H4 (cell line): ENCODE measurements around the gene CDH16. TPM values are rescaled to one million over a fixed set of nuclear protein-coding genes. Genes with fewer than 3 reads are reported as not detected.

Experiments
- DNase-seq: peaks from one replicate; pipeline ENCODE4 v3.0.0-alpha.2; 2015; ENCODE audit warnings: low spot score
- total RNA-seq: library from RNA; depleted of rRNA; stranded (reverse); fragments of >200 nt; shearing (Covaris generic); gene quantifications from 2 replicates; pipeline ENCODE4 v1.2.3, GENCODE V29; 2014

Gene CDH16
- total RNA-seq, 1 experiment from 2014 or later, result not detected

DNA sequence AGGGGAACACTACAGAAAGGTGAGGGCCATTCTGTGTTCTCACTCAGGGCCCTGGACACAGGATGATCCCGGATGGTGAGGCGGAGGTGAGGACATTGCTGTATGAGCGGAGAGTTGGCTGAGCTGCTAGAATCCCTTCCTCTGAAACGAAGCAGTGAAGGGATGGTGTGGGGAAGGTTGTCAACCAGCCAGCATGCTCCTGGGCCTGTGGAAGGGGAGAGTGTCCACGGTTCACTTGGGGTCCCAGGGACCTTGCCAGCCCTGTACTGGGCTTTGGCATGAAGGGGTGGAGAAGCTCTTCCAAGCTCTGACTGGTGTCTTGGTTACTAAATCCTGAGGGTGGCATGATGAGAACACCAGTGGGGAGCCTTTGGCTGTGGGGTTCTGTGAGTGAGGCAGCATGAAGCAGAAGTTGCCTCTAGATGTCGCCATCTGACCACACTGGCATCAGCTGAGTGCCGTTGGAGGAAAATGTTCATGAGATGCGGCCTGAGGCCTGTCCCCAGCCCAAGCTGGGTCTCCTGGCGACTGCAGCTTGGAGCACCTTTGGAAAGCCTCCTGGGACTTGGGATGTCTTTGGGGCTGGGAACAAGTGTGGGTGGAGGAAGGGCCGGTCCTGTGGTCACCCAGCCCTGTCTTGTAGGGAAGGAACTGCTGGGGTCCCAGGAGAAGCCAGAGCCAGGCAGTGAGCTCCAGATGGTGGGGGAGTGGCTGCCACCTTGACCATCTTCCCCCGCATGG lies 23.6 kb downstream of the CDH16 start:
- DNase-seq, result peak; percentile 74

GRCh38 chr16:66894055-66894454 lies 24.6 kb downstream of the CDH16 start:
- no peak for DNase-seq

DNA sequence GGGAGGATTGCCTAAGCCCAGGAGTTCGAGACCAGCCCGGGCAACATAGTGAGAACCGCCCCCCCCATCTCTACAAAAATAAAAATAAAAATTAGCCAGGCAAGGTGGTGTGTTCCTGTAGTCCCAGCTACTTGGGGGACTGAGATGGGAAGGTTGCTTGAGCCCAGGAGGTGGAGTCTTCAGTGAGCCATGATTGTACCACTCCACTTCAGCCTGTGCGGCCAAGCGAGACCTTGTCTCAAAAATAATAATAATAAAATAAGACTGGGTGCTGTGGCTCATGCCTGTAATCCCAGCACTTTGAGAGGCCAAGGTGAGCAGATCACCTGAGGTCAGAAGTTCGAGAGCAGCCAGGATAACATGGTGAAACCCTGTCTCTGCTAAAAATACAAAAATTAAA lies 26.9 kb downstream of the CDH16 start:
- no peak for DNase-seq

GRCh38 chr16:66891360-66891759 lies 27.3 kb downstream of the CDH16 start:
- no peak for DNase-seq

GRCh38 chr16:66890799-66891198 lies 27.9 kb downstream of the CDH16 start:
- no peak for DNase-seq

DNA sequence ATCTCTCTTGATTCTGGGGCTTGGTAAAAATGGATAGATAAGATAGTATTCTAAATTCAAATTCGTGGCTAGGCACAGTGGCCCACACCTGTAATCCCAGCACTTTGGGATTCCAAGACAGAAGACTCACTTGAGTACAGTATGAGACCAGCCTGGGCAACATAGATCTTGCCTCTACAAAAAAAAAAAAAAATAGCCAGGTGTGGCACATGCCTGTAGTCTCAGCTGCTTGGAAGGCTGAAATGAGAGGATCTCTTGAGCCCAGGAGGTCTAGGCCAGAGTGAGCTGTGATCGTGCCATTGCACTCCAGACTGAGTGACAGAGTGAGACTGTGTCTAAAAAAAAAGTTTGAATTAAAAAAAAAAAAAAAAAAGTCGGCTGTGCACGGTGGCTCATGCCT lies 29.1 kb downstream of the CDH16 start:
- DNase-seq, result no peak

GRCh38 chr16:66888647-66889615 lies 29.8 kb downstream of the CDH16 start:
- DNase-seq, result no peak

- peak; percentile 43 for DNase-seq
Observed at GRCh38 chr16:66886914-66887313, 31.8 kb downstream of the CDH16 start.

- DNase-seq, result no peak
Observed at GRCh38 chr16:66886321-66886720, 32.4 kb downstream of the CDH16 start.

DNA sequence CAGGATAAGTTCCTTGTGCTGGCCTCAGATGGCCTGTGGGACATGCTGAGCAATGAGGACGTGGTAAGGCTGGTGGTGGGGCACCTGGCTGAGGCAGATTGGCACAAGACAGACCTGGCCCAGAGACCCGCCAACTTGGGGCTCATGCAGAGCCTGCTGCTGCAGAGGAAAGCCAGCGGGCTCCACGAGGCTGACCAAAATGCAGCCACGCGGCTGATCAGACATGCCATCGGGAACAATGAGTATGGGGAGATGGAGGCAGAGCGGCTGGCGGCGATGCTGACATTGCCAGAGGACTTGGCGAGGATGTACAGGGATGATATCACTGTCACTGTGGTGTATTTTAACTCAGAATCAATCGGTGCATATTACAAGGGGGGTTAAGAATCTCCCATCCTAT lies 33.2 kb downstream of the CDH16 start:
- DNase-seq, result no peak

- DNase-seq, result no peak
Observed at GRCh38 chr16:66882702-66883101, 36.0 kb downstream of the CDH16 start.

DNA sequence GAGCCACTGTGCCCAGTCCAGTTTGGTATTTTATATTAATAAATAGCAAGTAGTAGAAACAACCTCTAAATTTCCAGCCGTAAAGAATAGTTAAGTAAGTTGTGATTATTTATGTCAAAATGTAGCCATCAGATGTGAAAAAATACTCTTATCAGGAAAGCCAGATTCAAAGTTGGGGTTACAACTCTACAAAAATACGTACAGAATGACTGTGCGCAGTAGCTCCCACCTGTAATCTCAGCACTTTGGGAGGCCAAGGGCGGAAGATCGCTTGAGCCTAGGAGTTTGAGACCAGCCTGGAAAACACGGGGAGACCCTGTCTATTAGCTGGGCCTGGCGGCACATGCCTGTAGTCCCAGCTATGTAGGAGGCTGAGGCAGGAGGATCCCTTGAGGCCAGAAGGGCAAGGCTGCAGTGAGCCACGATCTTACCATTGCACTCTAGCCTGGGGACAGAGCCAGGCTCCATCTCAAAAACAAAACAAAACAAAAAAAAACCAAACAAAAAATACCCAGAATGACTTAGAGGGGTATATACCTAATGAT lies 36.6 kb downstream of the CDH16 start:
- DNase-seq, result no peak

- DNase-seq, result no peak
Observed at GRCh38 chr16:66881560-66881959, 37.1 kb downstream of the CDH16 start.

DNA sequence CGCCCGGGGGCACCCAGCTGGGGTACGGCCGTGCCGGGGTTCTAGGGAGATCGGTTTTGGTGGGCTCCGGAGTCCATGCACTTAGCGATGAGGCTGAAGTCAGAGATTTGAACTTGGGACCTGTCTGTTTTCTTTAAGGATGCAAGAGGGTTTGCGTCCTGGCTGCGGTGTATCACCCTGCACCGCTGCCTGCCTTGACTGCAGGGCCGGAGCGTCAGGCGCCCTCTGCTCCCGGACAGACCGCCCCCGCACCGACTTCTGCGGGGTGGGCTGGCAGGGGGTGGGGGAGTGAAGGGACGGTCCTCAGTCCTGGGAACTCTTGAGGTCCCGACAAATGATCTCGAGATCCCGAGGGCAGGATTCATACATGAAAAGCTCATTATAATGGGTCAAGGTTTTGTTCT lies 37.7 kb downstream of the CDH16 start:
- no peak for DNase-seq

DNA sequence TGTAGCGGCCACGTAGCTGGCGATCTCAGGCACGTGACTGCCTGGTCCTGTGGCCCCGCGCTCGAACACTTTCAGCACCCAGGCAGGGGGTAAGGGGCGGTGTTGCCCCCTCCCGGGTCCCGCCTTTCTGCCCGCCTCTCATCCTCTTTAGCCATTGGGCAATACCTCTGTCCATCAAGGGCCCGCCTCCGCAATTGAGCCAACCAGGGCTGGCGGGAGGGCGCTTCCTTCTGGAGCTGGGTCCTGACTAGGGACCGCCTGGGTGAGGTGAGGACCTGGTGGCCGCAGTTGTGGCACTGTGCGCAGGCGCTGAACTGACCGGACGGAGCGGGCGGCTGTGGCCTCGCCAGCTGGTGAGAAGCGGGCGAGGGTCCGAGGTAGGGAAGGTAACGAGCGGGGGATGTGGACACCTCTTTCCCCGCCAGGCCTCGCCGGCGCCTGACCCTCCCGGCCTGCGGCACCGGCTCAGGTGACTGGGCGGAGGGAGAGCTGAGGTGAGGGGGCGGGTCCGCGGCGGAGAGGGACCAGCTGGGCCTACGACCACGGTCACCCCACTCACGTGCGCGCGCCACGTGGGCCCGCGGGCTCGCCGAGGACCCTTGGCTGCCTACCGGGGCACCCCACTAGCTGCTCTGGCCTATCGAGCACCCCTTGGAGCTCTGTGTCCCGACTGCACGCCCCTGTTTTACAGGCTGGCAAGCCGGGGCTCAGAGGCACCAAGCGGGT lies 38.2 kb downstream of the CDH16 start, which contains the start of gene PDP2:
PDP2 (plus strand) TSS at position 228 of the 726 bp plus-strand sequence. CDS start 3,770 bp downstream, outside the sequence.
- DNase-seq, result peak; percentile 90

GRCh38 chr16:66878067-66878466 lies 40.6 kb downstream of the CDH16 start:
- DNase-seq, result no peak

- peak; percentile 36 for DNase-seq
Observed at GRCh38 chr16:66874079-66874775, 44.5 kb downstream of the CDH16 start.

GRCh38 chr16:66873685-66874055 lies 45.0 kb downstream of the CDH16 start:
- DNase-seq, result peak; percentile 29

GRCh38 chr16:66872943-66873684 lies 45.6 kb downstream of the CDH16 start:
- peak; percentile 100 for DNase-seq

DNA sequence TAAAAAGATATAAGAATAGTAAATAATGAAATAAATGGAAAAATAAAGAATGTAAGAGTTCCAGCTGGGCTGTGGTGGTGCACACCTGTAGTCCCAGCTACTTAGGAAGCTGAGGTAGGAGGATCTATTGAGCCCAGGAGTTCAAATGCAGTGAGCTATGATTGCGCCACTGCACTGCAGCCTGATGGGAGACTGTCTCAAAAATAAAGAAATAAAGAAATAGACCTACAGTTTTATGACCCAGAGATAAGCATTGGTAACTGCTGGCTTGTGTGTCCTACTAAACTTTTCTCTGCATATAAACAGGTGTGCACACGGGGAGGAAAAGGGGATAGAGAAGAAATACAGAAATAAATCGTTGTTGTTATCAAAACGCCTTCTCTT lies 46.1 kb downstream of the CDH16 start:
- no peak for DNase-seq
